ENCODE measurements around the gene RASL10A.

The RASL10A gene

DNA sequence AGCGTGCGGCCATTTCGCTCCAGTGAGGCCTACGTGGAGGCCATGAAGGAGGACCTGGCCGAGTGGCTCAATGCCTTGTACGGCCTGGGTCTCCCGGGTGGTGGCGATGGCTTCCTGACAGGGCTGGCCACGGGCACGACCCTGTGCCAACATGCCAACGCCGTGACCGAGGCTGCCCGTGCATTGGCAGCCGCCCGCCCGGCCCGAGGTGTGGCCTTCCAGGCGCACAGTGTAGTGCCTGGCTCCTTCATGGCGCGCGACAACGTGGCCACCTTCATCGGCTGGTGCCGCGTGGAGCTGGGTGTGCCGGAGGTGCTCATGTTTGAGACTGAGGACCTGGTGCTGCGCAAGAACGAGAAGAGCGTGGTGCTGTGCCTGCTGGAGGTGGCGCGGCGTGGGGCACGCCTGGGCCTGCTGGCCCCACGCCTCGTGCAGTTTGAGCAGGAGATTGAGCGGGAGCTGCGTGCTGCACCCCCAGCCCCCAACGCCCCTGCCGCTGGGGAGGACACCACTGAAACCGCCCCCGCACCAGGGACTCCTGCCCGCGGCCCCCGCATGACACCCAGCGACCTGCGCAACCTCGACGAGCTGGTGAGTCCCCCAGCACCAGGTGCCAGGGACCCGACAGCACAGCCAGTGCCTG lies 7.2 kb downstream of the RASL10A start:
- DNase-seq (ENCODE audit: extremely low read depth, low read depth) = no peak
- TF ChIP-seq, protein P1, sequence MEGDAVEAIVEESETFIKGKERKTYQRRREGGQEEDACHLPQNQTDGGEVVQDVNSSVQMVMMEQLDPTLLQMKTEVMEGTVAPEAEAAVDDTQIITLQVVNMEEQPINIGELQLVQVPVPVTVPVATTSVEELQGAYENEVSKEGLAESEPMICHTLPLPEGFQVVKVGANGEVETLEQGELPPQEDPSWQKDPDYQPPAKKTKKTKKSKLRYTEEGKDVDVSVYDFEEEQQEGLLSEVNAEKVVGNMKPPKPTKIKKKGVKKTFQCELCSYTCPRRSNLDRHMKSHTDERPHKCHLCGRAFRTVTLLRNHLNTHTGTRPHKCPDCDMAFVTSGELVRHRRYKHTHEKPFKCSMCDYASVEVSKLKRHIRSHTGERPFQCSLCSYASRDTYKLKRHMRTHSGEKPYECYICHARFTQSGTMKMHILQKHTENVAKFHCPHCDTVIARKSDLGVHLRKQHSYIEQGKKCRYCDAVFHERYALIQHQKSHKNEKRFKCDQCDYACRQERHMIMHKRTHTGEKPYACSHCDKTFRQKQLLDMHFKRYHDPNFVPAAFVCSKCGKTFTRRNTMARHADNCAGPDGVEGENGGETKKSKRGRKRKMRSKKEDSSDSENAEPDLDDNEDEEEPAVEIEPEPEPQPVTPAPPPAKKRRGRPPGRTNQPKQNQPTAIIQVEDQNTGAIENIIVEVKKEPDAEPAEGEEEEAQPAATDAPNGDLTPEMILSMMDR (IDR thresholded peaks at IDR 0.05; ENCODE audit: low read depth, low read length) = no peak

DNA sequence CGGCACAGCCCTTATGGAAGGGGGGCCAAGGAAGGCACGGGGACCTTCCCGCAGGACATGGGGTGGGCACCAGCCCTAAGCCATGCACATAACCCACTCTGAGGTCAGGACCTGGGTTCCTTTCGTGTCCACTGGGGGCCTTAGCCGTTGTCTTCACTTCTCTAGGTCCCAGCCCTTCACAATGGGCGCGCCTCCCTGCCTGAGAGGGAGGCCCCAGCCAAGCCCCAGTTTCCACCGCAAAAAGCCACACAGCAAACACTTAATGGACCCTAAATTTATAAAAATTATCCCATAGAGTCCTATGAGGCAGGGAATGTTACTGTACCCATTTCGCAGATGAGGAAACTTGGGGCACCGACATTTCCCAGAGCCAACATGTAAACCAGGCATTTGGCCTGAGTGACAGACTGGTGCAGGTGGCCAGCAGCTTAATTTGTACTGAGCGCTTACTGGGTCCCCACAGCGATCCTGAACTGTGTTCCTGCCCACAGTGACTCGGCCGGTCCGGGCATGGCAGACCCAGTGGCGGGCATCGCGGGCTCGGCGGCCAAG lies 7.8 kb downstream of the RASL10A start:
- TF ChIP-seq, protein P1 (IDR thresholded peaks at IDR 0.05; ENCODE audit: low read depth, low read length) = no peak; the same call in 1 of the 2 replicates
- no peak for DNase-seq (ENCODE audit: extremely low read depth, low read depth)

- no peak for DNase-seq (ENCODE audit: extremely low read depth, low read depth)
- TF ChIP-seq, protein P1 (IDR thresholded peaks at IDR 0.05; ENCODE audit: low read depth, low read length) = no peak; the same call in 1 of the 2 replicates
Measured at GRCh38 chr22:29306835-29307595, 8.5 kb downstream of the RASL10A start.

DNA sequence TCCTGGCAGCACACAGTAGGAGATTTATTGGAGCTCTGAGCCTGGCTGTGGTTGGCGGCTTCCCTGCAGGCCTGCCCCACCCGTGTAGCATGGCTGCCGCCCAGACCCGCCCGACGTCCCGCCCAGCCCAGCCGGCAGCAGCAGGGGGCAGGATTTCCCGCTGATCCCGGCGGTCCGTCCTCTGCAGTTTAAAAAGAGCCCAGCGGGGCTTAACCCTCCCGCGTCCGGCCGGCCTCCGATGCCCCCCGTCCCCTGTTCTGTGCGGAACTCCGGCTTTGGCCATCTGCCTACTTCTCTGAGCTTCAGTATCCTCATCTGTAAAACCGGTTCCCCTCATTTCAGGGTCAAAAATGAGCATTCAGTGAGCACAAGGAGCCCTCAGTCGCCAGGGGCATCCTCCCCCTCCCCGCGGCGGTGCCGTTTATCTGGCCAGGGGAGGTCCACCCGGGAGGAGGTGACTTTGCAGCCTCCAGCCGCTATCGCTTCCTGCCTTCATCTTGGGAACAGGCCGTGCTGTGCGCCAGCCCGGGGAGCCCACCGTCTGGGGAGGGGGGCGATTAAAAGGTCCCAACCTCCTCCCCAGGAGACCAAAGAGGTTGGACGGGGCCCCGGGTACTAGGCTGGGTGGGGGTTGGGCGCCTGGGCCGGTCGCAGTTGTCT lies 9.2 kb downstream of the RASL10A start, which contains the start of gene GAS2L1:
Gene GAS2L1 (plus strand): TSS at position 476 of the 660 bp plus-strand sequence. CDS start 1,456 bp downstream, outside the sequence.
- peak; percentile 47 for DNase-seq (ENCODE audit: extremely low read depth, low read depth)
- TF ChIP-seq, protein P1 (IDR thresholded peaks at IDR 0.05; ENCODE audit: low read depth, low read length) = peak; percentile 65

DNA sequence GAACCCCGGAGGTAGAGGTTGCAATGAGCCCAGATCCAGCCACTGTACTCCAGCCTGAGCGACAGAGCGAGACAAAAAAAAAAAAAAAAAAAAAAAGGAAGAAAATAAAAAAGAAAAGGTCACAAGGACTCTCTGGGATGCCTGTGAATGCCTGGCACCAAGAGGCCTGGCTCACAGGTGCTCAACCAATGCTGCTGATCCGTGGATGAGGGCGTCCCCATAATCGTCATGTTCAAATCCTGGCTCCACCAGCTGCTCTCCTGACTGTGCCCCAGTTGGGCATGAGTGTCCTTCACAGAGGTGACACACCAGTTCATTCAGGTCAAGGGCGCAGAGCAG lies 9.7 kb downstream of the RASL10A start:
- TF ChIP-seq, protein P1 (IDR thresholded peaks at IDR 0.05; ENCODE audit: low read depth, low read length) = no peak
- DNase-seq (ENCODE audit: extremely low read depth, low read depth) = no peak

- no peak for DNase-seq (ENCODE audit: extremely low read depth, low read depth)
- TF ChIP-seq, protein P1 (IDR thresholded peaks at IDR 0.05; ENCODE audit: low read depth, low read length) = no peak
Measured at GRCh38 chr22:29302681-29303465, 12.6 kb downstream of the RASL10A start.

Measured in AG09319 (cell line).